MM.1S (cell line): ENCODE measurements around the gene LAMA4.

Source experiments
- CTCF ChIP-seq: fragments of 300-600 bp; sonication (generic); IDR thresholded peaks from 2 replicates; pipeline ENCODE4 v1.5.1; 2016; ENCODE audit warnings: antibody characterized with exemption, low read length, mixed read lengths
- EZH2 ChIP-seq: fragments of 300-600 bp; sonication (generic); optimal IDR thresholded peaks from 2 replicates; pipeline ENCODE3; 2017; ENCODE audit warnings: low read depth, mild to moderate bottlenecking, antibody characterized with exemption, low read length, mixed read lengths
- EZH2phosphoT487 ChIP-seq: fragments of 300-600 bp; sonication (generic); IDR thresholded peaks from 2 replicates; pipeline ENCODE4 v1.6.1; 2018; ENCODE audit warnings: antibody characterized with exemption, low read length

DNA sequence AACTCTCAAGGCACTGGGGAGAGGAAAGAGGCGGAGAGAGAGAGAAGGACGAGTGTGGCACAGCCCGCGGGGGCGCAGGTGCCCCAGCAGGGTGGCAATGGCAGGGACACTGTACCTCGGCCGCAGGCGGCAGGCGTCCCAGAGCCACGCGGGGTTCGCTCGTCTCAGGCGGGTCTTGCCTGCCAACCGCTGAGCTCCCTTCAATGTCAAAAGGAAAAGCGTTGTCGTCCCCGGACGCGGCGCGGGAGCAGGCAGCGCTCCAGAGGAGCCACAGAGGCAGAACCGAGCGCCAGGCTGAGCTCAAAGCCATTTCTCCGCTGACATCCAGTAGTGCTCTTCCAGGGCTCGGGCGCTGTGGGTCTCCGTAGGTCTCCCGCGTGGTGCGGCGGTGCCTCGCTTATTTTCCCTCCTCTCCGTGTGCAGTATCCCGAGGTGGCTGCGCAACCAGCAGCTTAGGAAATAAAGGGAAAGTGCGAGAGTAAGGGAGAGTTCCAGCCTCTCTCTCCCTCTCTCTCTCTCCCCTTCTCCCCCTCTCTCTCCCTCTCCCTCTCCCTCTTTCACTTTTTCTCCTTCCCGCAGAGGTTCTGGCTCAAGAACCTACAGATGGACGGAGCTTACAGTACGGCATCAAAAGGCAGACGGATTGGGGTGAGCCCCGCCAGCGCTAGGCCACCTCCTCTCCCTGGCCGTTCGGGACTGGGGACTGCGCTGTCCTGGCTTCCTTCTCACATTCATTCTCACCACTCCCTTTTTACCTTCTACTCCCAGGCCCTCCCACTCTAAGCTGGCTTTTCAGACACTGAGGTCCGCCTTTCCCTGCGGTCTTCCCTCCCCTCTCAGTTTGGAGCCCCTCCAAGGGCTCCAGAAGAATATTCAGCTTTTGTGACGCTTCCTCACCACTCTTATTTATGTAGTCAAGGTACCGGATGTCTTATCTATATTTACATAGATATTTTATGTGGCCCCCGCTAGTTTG, at the start of gene LAMA4:
- TF ChIP-seq CTCF (no peak), EZH2 (no peak), EZH2phosphoT487 (no peak)
